T-helper 1 cell treated with Interleukin-12 subunit alpha and Interleukin-12 subunit beta and Interleukin-4 antibody, amounts not matched to agents 30 μg/mL and 1 μg/mL, for 36 hours (primary cell): ENCODE measurements around the gene HSPA1L.
"Not testable (repeated sequence)": the region's sequence is repeated elsewhere in the genome, so short reads cannot be mapped to it uniquely, and the experiment has no call there.

Experiments
- H3K27ac Mint-ChIP-seq: one replicate; pipeline ENCODE4 v1.8.0; 2021; ENCODE audit warnings: mild to moderate bottlenecking, mixed read lengths
- H3K27me3 Mint-ChIP-seq: one replicate; pipeline ENCODE4 v1.8.0; 2021; ENCODE audit warnings: low read depth, mixed read lengths
- H3K36me3 Mint-ChIP-seq: one replicate; pipeline ENCODE4 v1.8.0; 2021; ENCODE audit warnings: low read depth, mixed read lengths
- H3K4me1 Mint-ChIP-seq: one replicate; pipeline ENCODE4 v1.8.0; 2021; ENCODE audit warnings: low read depth, mixed read lengths
- H3K4me3 Mint-ChIP-seq: one replicate; pipeline ENCODE4 v1.8.0; 2021; ENCODE audit warnings: mild to moderate bottlenecking, moderate library complexity, mixed read lengths
- H3K9me3 Mint-ChIP-seq: one replicate; pipeline ENCODE4 v1.8.0; 2021; ENCODE audit warnings: mixed read lengths

HSPA1L gene

GRCh38 chr6:31829633-31830283, 14.7 kb upstream of the HSPA1L start:
- peaks cover 5% of the 10 kb centered on the region for H3K36me3 Mint-ChIP-seq
- H3K4me1 Mint-ChIP-seq, result peaks cover 26% of the 10 kb centered on the region
- no peaks in the 10 kb centered on the region for H3K9me3 Mint-ChIP-seq
- peak overlapping the region; percentile 95 for H3K4me3 Mint-ChIP-seq
- H3K27me3 Mint-ChIP-seq, result no peaks in the 10 kb centered on the region
- peak overlapping the region; percentile 79 for H3K27ac Mint-ChIP-seq

GRCh38 chr6:31827286-31828079, 12.4 kb upstream of the HSPA1L start, which contains the start of gene HSPA1B:
Gene HSPA1B (plus strand): TSS chr6:31827738. CDS start chr6:31827951, 213 bp downstream.
- Mint-ChIP-seq H3K4me1 (peaks cover 34% of the 10 kb centered on the region), H3K27me3 (no peaks in the 10 kb centered on the region), H3K9me3 (no peaks in the 10 kb centered on the region), H3K27ac (peak within 1 kb of the TSS; percentile 96), H3K36me3 (peaks cover 4% of the 10 kb centered on the region), H3K4me3 (peak within 1 kb of the TSS; percentile 86)

- Mint-ChIP-seq H3K36me3 (peaks cover 7% of the 10 kb centered on the region), H3K4me3 (peak overlapping the region; percentile 86), H3K27ac (peak overlapping the region; percentile 96), H3K9me3 (no peaks in the 10 kb centered on the region), H3K27me3 (no peaks in the 10 kb centered on the region), H3K4me1 (peaks cover 39% of the 10 kb centered on the region)
Observed at GRCh38 chr6:31826793-31827285, 11.8 kb upstream of the HSPA1L start.

GRCh38 chr6:31825553-31825952, 10.5 kb upstream of the HSPA1L start:
- H3K4me3 Mint-ChIP-seq, result peak overlapping the region; percentile 86
- peaks cover 7% of the 10 kb centered on the region for H3K36me3 Mint-ChIP-seq

GRCh38 chr6:31823592-31824196, 8.6 kb upstream of the HSPA1L start:
- H3K27me3 Mint-ChIP-seq, H3K4me3 Mint-ChIP-seq, H3K9me3 Mint-ChIP-seq, H3K36me3 Mint-ChIP-seq: not testable (repeated sequence)
- Mint-ChIP-seq H3K27ac (peak overlapping the region; percentile 46), H3K4me1 (peaks cover 43% of the 10 kb centered on the region)

More at GRCh38 chr6:31825553-31825952, 10.5 kb upstream of the HSPA1L start:
- Mint-ChIP-seq H3K9me3 (no peaks in the 10 kb centered on the region), H3K27me3 (no peaks in the 10 kb centered on the region), H3K4me1 (peaks cover 38% of the 10 kb centered on the region), H3K27ac (peak overlapping the region; percentile 96)

- Mint-ChIP-seq H3K4me3 (peak overlapping the region; percentile 97), H3K9me3 (no peaks in the 10 kb centered on the region), H3K27ac (peak overlapping the region; percentile 98), H3K36me3 (peaks cover 18% of the 10 kb centered on the region), H3K27me3 (no peaks in the 10 kb centered on the region), H3K4me1 (peaks cover 55% of the 10 kb centered on the region)
Observed at GRCh38 chr6:31822036-31822821, 7.1 kb upstream of the HSPA1L start.

- H3K4me3 Mint-ChIP-seq, result peak overlapping the region; percentile 97
- H3K9me3 Mint-ChIP-seq, result no peaks in the 10 kb centered on the region
- peaks cover 18% of the 10 kb centered on the region for H3K36me3 Mint-ChIP-seq
- H3K4me1 Mint-ChIP-seq, result peaks cover 48% of the 10 kb centered on the region
- H3K27ac Mint-ChIP-seq, result peak overlapping the region; percentile 98
- no peaks in the 10 kb centered on the region for H3K27me3 Mint-ChIP-seq
Observed at GRCh38 chr6:31821301-31822035, 6.4 kb upstream of the HSPA1L start.

GRCh38 chr6:31820399-31820798, 5.3 kb upstream of the HSPA1L start:
- H3K9me3 Mint-ChIP-seq, H3K27ac Mint-ChIP-seq, H3K27me3 Mint-ChIP-seq: not testable (repeated sequence)
- peaks cover 18% of the 10 kb centered on the region for H3K36me3 Mint-ChIP-seq
- peak overlapping the region; percentile 97 for H3K4me3 Mint-ChIP-seq
- H3K4me1 Mint-ChIP-seq, result peaks cover 41% of the 10 kb centered on the region

GRCh38 chr6:31819871-31820299, 4.8 kb upstream of the HSPA1L start:
- H3K27ac Mint-ChIP-seq, result peak overlapping the region; percentile 75
- peaks cover 18% of the 10 kb centered on the region for H3K36me3 Mint-ChIP-seq
- H3K4me3 Mint-ChIP-seq, result peak overlapping the region; percentile 65
- no peaks in the 10 kb centered on the region for H3K9me3 Mint-ChIP-seq
- no peaks in the 10 kb centered on the region for H3K27me3 Mint-ChIP-seq
- H3K4me1 Mint-ChIP-seq, result peaks cover 37% of the 10 kb centered on the region

- peak overlapping the region; percentile 98 for H3K27ac Mint-ChIP-seq
- peaks cover 18% of the 10 kb centered on the region for H3K36me3 Mint-ChIP-seq
- not testable (repeated sequence) for H3K9me3 Mint-ChIP-seq, H3K27me3 Mint-ChIP-seq
- peaks cover 41% of the 10 kb centered on the region for H3K4me1 Mint-ChIP-seq
- H3K4me3 Mint-ChIP-seq, result peak overlapping the region; percentile 98
Observed at GRCh38 chr6:31817929-31818511, 2.9 kb upstream of the HSPA1L start.

GRCh38 chr6:31817133-31817928, 2.2 kb upstream of the HSPA1L start:
- peaks cover 18% of the 10 kb centered on the region for H3K36me3 Mint-ChIP-seq
- peak overlapping the region; percentile 98 for H3K27ac Mint-ChIP-seq
- not testable (repeated sequence) for H3K9me3 Mint-ChIP-seq, H3K27me3 Mint-ChIP-seq
- peaks cover 42% of the 10 kb centered on the region for H3K4me1 Mint-ChIP-seq
- H3K4me3 Mint-ChIP-seq, result peak overlapping the region; percentile 98

GRCh38 chr6:31814677-31815024, 432 bp downstream of the HSPA1L start:
- Mint-ChIP-seq H3K36me3 (peaks cover 26% of the 10 kb centered on the region), H3K27ac (peak overlapping the region; percentile 88), H3K9me3 (no peaks in the 10 kb centered on the region), H3K27me3 (no peaks in the 10 kb centered on the region), H3K4me1 (peaks cover 35% of the 10 kb centered on the region), H3K4me3 (peak overlapping the region; percentile 90)

- Mint-ChIP-seq H3K27me3 (no peaks in the 10 kb centered on the region), H3K4me3 (peak overlapping the region; percentile 90), H3K27ac (peak overlapping the region; percentile 87), H3K9me3 (no peaks in the 10 kb centered on the region), H3K36me3 (peaks cover 26% of the 10 kb centered on the region), H3K4me1 (peaks cover 34% of the 10 kb centered on the region)
Observed at GRCh38 chr6:31813465-31813849, 1.6 kb downstream of the HSPA1L start.
